H7 (cell line): Measurements from ENCODE around the gene PRR16. TPM values are rescaled to one million over a fixed set of nuclear protein-coding genes. Genes with fewer than 3 reads are reported as not detected.

ENCODE experiments used
- DNase-seq: peaks from one replicate; pipeline ENCODE4 v3.0.0; 2012
- H3K27me3 ChIP-seq: 2 replicates; pipeline ENCODE4 v1.6.0; 2011; ENCODE audit warnings: mild to moderate bottlenecking, low read length; ENCODE audit not compliant: control insufficient read depth, insufficient read depth
- H3K36me3 ChIP-seq: replicated peaks from 2 replicates; pipeline ENCODE4 v1.5.1; 2011; ENCODE audit warnings: low read length; ENCODE audit not compliant: control insufficient read depth, insufficient read depth
- H3K4me3 ChIP-seq: 2 replicates; pipeline ENCODE4 v1.5.1; 2011; ENCODE audit warnings: low read depth, mild to moderate bottlenecking, control low read depth, low read length, moderate library complexity; ENCODE audit not compliant: insufficient read depth
- total RNA-seq: library from RNA; depleted of rRNA; stranded (reverse); fragments of >200 nt; shearing (Covaris generic); gene quantifications from 2 replicates; pipeline ENCODE4 v1.2.3, GENCODE V29; 2014

The PRR16 gene
- total RNA-seq, 1 experiment from 2014 or later: not detected

- Histone ChIP-seq H3K4me3 (no peak overlapping the region), H3K36me3 (no peaks in the 10 kb centered on the region), H3K27me3 (no peaks in the 10 kb centered on the region)
- DNase-seq: no peak
Observed at GRCh38 chr5:120605325-120606079, 141.4 kb downstream of the PRR16 start.

- Histone ChIP-seq H3K4me3 (no peak overlapping the region), H3K27me3 (no peaks in the 10 kb centered on the region), H3K36me3 (no peaks in the 10 kb centered on the region)
- DNase-seq: no peak
Observed at GRCh38 chr5:120609570-120609969, 145.5 kb downstream of the PRR16 start.

DNA sequence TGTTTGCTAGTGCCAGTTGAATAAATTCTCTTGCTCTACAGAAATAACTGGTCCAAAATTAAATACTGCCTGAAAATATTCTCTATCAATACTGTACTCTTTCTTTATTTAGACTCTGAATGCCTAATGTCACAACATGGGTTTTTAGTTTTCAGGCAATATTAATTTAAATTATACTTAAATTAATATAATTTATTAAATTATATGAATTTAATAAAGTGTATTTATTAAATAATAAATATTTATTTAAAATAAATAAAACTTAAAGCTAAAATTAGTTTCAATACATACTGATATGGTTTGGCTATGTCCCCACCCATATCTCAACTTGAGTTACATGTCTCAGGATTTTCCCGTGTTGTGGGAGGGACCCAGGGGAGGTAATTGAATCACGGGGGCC, 146.0 kb downstream of the PRR16 start:
- Histone ChIP-seq H3K4me3 (no peak overlapping the region), H3K27me3 (no peaks in the 10 kb centered on the region), H3K36me3 (no peaks in the 10 kb centered on the region)
- DNase-seq: no peak

GRCh38 chr5:120613729-120614128, 149.6 kb downstream of the PRR16 start:
- H3K36me3 ChIP-seq: no peaks in the 10 kb centered on the region
- no peaks in the 10 kb centered on the region for H3K27me3 ChIP-seq
- H3K4me3 ChIP-seq: no peak overlapping the region
- no peak for DNase-seq

DNA sequence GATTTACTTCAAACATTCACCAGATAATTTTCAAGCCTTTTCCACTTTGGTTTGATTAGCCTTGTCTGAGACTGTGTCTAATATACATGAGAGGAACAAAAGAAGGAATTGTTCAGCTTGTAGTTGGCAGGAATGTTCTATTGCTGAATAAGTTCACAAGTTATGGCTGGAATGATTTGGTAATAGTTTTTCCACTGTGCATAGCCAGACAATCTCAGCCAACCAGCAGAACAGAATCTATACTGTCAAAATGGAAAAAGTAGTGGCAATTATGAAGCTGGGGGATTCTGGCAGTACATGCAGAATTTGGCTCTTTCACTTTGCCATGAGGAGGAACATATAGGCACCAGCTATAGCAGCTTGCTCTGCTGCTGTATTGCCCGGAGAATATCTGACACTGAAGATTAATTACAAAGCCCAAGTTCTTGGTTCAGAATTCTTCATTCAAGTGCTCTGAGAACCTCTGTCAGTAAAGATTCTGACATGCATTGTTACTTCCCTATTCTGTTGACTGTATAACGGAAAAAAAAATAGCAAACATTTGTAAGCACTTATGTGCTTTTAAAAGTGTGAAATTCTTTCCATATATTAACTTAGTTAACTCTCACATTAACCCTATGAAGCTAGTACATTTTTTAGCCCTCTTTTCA, 150.6 kb downstream of the PRR16 start:
- Histone ChIP-seq H3K36me3 (no peaks in the 10 kb centered on the region), H3K4me3 (no peak overlapping the region), H3K27me3 (no peaks in the 10 kb centered on the region)
- no peak for DNase-seq

DNA sequence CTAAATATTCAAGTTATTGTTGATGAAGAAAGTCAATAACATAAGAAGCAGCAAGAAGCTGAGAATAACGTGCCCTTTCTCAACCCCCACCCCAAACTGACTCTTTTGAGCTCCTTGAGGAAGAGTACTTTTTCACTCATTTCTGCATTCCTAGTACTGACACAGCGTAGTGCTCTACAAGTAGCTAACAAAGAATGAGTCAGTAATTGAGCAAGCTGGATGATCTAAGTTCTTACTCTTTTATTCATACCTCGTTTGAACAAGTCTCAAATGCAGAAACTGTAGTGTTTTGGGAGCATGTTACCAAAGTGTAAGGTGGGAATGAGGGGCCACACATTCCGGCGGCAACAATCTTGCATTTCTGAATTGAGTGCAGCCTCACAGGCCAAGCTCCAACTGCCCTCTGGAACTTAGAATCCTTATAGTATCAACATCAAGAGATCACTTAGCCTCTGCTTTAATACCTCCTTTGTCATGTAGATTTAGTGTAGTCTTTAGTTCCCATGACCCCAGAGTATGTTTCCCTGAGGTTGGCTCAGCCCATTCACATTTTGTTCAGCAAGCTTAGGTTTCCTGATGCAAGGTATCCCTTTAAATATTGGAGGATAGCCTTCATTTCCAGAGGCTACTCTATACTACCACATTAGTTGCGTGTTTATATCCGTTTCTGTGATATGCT, 152.0 kb downstream of the PRR16 start:
- DNase-seq: peak; percentile 14
- Histone ChIP-seq H3K36me3 (no peaks in the 10 kb centered on the region), H3K4me3 (no peak overlapping the region), H3K27me3 (no peaks in the 10 kb centered on the region; the same call in 1 of the 2 replicates)

- H3K27me3 ChIP-seq: peaks cover 4% of the 10 kb centered on the region; the same call in 1 of the 2 replicates
Observed at GRCh38 chr5:120621339-120621738, 157.2 kb downstream of the PRR16 start.

GRCh38 chr5:120624021-120624563, 160.0 kb downstream of the PRR16 start:
- peaks cover 4% of the 10 kb centered on the region; the same call in 1 of the 2 replicates for H3K27me3 ChIP-seq
- DNase-seq: no peak
- no peak overlapping the region for H3K4me3 ChIP-seq
- H3K36me3 ChIP-seq: no peaks in the 10 kb centered on the region

More at GRCh38 chr5:120621339-120621738, 157.2 kb downstream of the PRR16 start:
- no peak overlapping the region for H3K4me3 ChIP-seq
- H3K36me3 ChIP-seq: no peaks in the 10 kb centered on the region
- no peak for DNase-seq

DNA sequence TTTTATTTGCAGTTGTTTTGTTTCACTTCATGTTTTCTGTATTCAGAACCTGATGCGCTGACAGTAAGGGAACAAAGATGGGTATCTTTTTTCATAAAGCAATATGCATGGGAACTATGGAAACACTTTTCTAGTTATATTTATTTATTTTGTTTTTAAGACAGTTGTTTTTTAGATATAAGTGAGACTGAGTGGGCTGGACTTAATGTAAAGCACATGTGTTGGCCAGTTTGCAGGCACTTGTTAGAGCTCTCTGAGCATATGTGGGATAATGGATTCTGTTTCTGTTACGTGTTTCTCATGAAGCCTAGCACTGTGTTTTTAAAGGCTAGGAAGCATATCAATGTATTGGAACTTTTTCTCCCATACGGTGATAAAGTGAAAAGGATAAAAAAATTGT, 164.1 kb downstream of the PRR16 start:
- no peak for DNase-seq
- H3K36me3 ChIP-seq: no peaks in the 10 kb centered on the region
- H3K4me3 ChIP-seq: no peak overlapping the region
- H3K27me3 ChIP-seq: no peaks in the 10 kb centered on the region

GRCh38 chr5:120630550-120630949, 166.4 kb downstream of the PRR16 start:
- no peaks in the 10 kb centered on the region for H3K36me3 ChIP-seq
- no peaks in the 10 kb centered on the region for H3K27me3 ChIP-seq
- no peak for DNase-seq
- no peak overlapping the region for H3K4me3 ChIP-seq

DNA sequence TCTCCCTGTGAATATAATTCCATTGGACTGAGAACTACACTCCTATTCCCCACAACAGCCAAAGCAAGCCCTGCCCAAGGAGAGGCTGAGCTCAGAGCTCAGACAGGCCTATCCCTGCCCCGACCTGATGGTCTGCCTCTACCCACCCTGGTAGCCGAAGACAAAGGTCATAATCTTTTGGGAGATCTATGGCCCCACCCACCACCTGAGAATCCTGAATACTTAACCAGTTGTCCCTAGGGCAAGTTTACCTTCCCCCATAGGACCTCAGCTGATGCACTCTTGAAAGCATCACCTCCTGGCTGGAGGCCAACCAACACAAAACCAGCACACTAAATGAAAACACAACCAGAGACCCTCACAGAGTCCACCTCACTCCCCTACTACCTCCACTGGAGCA, 167.5 kb downstream of the PRR16 start:
- Histone ChIP-seq H3K27me3 (no peaks in the 10 kb centered on the region), H3K36me3 (no peaks in the 10 kb centered on the region), H3K4me3 (no peak overlapping the region)
- DNase-seq: no peak

DNA sequence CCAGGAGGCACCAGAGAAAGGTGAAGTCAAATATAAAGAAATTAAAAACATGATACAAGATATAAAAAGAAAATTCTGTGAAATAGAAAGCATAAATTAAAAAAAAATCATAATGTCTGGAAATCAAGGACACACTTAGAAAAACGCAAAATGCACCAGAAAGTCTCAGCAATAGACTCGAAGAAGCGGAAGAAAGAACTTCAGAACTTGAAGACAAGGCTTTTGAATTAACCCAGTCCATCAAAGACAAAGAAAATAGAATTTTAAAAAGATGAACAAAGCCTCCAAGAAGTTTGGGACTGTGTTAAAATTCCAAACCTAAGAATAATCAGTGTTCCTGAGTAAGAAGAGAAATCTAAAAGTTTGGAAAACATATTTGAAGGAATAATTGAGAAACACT, 168.3 kb downstream of the PRR16 start:
- Histone ChIP-seq H3K27me3 (no peaks in the 10 kb centered on the region), H3K4me3 (no peak overlapping the region), H3K36me3 (no peaks in the 10 kb centered on the region)
- no peak for DNase-seq

DNA sequence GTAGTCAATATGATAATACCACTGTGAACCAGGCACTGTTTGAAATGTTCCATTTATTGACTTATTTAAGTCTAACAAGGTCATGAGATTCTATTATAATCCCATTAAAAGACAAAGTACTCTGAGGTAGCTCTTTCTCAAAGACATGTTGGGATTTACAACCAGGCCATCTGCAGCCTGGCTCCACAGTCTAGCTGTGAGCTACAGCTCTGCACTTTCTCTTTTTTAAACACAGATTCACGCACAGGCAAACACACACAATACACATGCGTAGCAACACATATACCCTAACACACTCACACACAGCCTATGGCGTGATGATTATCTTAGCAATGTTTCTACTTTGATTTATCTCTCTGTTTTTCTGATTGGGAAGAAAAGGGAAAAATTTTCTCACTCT, 174.3 kb downstream of the PRR16 start:
- Histone ChIP-seq H3K27me3 (no peaks in the 10 kb centered on the region), H3K36me3 (no peaks in the 10 kb centered on the region), H3K4me3 (no peak overlapping the region)
- no peak for DNase-seq

DNA sequence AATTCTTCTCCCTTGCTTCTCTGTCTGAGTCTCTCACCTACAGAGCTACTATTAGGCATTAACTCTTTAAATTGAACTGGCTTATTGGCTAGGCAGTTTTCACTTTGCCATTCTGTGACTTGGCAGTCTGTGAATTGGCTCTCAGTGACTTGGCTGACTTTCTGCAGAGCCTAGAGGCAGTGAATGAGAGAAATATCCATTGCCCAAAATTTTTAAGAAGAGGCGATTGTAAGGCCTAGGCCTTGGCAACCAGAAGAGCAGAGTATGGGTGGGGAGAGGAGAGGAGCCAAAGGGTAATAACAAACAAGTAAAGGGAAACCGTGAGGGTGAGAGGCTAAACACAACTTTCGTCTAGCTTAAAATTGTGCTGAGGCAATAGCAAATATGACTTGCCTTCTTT, 176.7 kb downstream of the PRR16 start:
- Histone ChIP-seq H3K36me3 (no peaks in the 10 kb centered on the region), H3K27me3 (no peaks in the 10 kb centered on the region), H3K4me3 (no peak overlapping the region)
- no peak for DNase-seq

DNA sequence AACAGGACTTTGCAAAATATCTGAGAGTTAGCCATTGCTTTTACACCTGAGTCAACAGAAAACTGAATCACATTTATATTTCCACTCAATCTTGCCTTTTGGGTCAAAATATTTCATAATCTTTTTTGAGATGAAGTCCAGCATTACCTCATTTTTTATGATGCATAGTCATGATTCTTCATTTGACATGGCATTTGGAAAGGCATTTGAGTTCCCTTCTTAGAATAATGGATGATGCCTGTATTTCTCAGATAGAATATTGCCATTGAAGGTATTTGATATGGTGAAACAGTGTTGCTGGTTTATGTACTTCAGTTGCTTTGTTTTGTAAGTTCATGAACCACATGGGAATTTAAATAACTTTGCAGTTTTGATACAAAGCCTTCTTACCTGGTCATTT, 180.4 kb downstream of the PRR16 start:
- Histone ChIP-seq H3K36me3 (no peaks in the 10 kb centered on the region), H3K4me3 (no peak overlapping the region)
- no peak for DNase-seq

More for the DNA sequence above, 180.4 kb downstream of the PRR16 start:
- no peaks in the 10 kb centered on the region for H3K27me3 ChIP-seq
